ENCODE data around the gene PRKCA.

Gene PRKCA

DNA sequence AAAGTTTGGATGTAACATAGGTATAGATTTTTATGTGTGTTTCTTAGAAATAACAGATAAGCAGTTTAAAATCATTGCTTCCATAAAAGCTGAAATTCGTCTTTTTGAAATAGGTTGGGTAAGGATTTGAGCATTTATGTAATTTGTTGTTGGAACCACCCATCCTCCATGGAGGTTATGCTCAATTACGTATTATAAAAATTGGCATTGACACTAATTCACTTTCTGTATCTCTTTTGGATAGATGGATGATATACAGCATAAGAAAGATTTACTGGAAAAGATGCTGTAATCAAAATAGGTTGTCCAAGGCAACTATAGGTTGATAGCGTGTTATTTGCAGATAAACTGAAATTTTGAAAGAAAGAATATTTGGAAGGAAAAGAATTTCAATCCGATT, 105.5 kb downstream of the PRKCA start:
- no peak for DNase-seq (ENCODE audit: extremely low read depth, low read depth)
- TF ChIP-seq, protein P1, sequence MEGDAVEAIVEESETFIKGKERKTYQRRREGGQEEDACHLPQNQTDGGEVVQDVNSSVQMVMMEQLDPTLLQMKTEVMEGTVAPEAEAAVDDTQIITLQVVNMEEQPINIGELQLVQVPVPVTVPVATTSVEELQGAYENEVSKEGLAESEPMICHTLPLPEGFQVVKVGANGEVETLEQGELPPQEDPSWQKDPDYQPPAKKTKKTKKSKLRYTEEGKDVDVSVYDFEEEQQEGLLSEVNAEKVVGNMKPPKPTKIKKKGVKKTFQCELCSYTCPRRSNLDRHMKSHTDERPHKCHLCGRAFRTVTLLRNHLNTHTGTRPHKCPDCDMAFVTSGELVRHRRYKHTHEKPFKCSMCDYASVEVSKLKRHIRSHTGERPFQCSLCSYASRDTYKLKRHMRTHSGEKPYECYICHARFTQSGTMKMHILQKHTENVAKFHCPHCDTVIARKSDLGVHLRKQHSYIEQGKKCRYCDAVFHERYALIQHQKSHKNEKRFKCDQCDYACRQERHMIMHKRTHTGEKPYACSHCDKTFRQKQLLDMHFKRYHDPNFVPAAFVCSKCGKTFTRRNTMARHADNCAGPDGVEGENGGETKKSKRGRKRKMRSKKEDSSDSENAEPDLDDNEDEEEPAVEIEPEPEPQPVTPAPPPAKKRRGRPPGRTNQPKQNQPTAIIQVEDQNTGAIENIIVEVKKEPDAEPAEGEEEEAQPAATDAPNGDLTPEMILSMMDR (IDR thresholded peaks at IDR 0.05; ENCODE audit: low read depth, low read length): no peak

- DNase-seq (ENCODE audit: extremely low read depth, low read depth): no peak
- TF ChIP-seq, protein P1 (IDR thresholded peaks at IDR 0.05; ENCODE audit: low read depth, low read length): no peak
Measured at GRCh38 chr17:66411520-66411919, 109.1 kb downstream of the PRKCA start.

DNA sequence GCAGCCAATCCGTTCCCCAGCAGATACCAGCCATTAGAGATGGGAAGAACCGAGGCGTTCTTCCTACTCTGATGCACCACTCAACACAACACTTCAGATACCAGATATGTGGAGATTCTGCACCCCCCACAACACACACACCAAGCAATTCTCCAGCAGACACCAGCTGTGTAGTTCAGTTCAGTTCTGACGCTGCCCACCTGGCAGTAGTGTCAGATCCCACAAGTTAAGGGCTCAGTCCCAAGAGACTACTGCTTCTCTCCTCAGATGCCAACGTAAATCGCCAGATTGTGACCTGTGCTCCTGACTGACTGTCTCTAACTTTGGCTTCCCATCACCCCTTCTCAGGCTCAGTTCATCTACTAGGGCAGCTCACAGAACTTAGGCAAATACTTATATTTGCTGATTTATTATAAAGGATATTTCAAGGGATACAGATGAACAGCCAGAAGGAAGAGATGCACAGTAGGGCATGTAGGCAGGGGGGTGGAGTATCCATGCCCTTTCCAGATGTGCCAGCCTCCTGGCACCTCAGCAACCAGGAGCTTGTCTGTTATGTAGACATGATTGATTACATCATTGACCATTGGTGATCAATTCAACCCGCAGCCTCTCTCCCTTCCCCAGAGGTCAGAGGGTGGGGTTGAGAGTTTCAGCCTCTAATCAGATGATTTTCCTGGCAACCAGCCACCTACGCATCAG, 110.6 kb downstream of the PRKCA start:
- DNase-seq (ENCODE audit: extremely low read depth, low read depth): no peak
- TF ChIP-seq, protein P1 (IDR thresholded peaks at IDR 0.05; ENCODE audit: low read depth, low read length): no peak

- TF ChIP-seq, protein P1 (IDR thresholded peaks at IDR 0.05; ENCODE audit: low read depth, low read length): no peak
- DNase-seq (ENCODE audit: extremely low read depth, low read depth): no peak
Measured at GRCh38 chr17:66413559-66414520, 111.4 kb downstream of the PRKCA start.

DNA sequence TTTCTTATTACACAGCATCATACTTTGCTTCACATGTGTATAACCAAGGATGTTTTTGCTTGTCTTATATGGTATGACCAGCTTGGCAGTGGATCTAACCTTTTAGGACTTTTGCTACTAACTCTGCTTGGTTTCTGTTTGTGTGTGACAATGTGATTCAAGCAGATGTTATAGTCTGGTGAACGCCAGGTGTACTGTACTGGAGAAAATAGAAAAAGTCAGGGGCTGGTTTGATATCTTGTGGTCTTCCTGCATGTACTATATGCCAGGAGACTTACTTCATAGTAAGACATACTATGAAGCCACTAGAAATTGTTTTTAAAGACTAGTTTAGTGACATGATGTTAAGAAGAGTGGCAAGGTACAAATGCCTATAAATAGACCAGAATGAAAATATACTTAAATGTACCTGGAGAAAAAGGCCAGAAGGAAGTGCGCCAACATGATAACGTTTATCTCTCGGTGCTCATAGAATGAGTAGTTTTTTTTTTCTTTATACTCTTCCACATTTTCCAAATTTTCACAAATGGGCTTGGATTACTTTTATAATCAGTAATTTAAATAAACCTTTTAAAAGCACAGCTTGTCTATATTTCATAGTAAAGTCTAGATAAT, 112.3 kb downstream of the PRKCA start:
- TF ChIP-seq, protein P1 (IDR thresholded peaks at IDR 0.05; ENCODE audit: low read depth, low read length): no peak
- DNase-seq (ENCODE audit: extremely low read depth, low read depth): no peak

DNA sequence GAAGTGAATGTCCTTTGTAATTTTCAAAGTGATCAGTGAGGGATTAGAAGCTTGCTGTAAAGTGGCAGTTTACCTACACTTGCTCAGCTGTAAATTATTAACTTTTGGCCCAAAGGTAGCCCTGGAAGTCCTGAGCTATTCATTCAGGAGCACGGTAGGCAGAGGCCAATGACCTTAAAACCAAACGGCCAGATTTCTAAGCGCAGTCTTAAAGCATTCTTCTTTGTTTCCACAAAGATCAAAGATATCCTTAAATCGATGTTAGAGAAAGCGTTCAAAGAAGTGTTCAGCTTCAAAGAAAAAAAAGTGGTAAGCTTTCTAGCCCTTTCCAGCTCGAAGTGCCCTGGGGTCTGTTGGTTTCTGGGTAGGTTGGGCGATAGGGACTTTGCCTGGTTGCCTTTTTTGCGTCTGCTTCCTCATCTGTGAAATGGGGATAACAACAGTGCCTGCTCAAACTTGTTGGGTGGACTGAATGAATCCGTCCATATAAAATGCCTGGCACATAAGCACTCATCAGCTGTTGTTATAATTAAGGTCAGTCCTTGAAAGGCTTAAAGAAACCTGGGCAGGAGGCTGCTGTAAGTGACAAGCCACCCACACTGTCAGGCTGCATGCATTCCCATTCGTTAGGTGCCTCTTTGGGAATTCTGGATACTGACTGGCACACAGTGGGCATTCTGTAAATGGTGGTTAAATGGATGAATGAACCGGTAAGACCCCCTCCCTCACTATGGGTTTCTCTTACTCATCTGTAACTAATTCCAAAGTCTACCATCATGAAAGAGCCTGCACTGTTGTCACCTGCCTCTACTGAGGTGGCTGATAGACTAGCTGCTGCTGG, 113.2 kb downstream of the PRKCA start:
- no peak for DNase-seq (ENCODE audit: extremely low read depth, low read depth)

More for the DNA sequence above, 113.2 kb downstream of the PRKCA start:
- TF ChIP-seq, protein P1 (IDR thresholded peaks at IDR 0.05; ENCODE audit: low read depth, low read length): no peak

Data from AG09319 (cell line).